K562 (cell line): ENCODE data around the gene ACER3. TPM values are rescaled to one million over a fixed set of nuclear protein-coding genes. Genes with fewer than 3 reads are reported as not detected.

Experiments
- BCL6 ChIP-seq: fragments of 250-450 bp; sonication (Bioruptor Pico); IDR thresholded peaks from 2 replicates; pipeline ENCODE4 v1.4.0; 2020
- ETV1 ChIP-seq: fragments of 450-650 bp; conservative IDR thresholded peaks from 2 replicates; pipeline ENCODE4 v1.6.1; 2016; ENCODE audit warnings: missing genetic modification characterization, control low read depth, low read depth, missing compliant biosample characterization
- FOXJ3 ChIP-seq: sonication (generic); formaldehyde crosslinking; IDR thresholded peaks from 2 replicates; pipeline ENCODE4 v1.4.0; 2020; ENCODE audit warnings: mild to moderate bottlenecking, missing genetic modification reagents
- HOMEZ ChIP-seq: fragments of 250-450 bp; sonication (Bioruptor Pico); IDR thresholded peaks from 2 replicates; pipeline ENCODE4 v1.4.0; 2020; ENCODE audit warnings: mild to moderate bottlenecking, moderate library complexity
- IFI16 ChIP-seq: fragments of 250-450 bp; sonication (Bioruptor Pico); IDR thresholded peaks from 2 replicates; pipeline ENCODE4 v2.1.2; 2022; ENCODE audit warnings: mild to moderate bottlenecking, inconsistent platforms
- KDM4B ChIP-seq, 2 experiments: fragments of 450-650 bp in 1 of 2; sonication (generic) in 1 of 2; IDR thresholded peaks; 2 replicates each; pipeline ENCODE4 v1.6.1; 2016 to 2017; ENCODE audit warnings: borderline replicate concordance in 2 of 2, antibody characterized with exemption in 1 of 2, low read depth in 1 of 2, mild to moderate bottlenecking in 1 of 2
- MEIS2 ChIP-seq: fragments of 450-650 bp; IDR thresholded peaks from 2 replicates; pipeline ENCODE4 v1.6.1; 2014; ENCODE audit warnings: mild to moderate bottlenecking; ENCODE audit not compliant: partially characterized antibody
- SNRNP70 ChIP-seq: fragments of 200-400 bp; formaldehyde crosslinking; optimal IDR thresholded peaks from 2 replicates; pipeline ENCODE3; 2017; ENCODE audit warnings: low read depth, low read length
- THRB ChIP-seq: fragments of 450-650 bp; formaldehyde crosslinking; conservative IDR thresholded peaks from 2 replicates; pipeline ENCODE4 v1.4.0; 2022; ENCODE audit warnings: mild to moderate bottlenecking, missing genetic modification characterization
- USF1 ChIP-seq: sonication (generic); formaldehyde crosslinking; IDR thresholded peaks from 2 replicates; pipeline ENCODE4 v1.9.0; 2022; ENCODE audit warnings: mild to moderate bottlenecking, missing genetic modification reagents
- WHSC1 ChIP-seq: IDR thresholded peaks from one replicate; pipeline ENCODE4 v1.6.1; 2012; ENCODE audit warnings: low read length, control low read depth, inconsistent platforms
- XRCC5 ChIP-seq: fragments of 200-400 bp; formaldehyde crosslinking; IDR thresholded peaks from 2 replicates; pipeline ENCODE4 v1.6.1; 2017; ENCODE audit warnings: low read depth, mild to moderate bottlenecking, low read length
- ZBTB12 ChIP-seq: fragments of 250-450 bp; sonication (Bioruptor Pico); IDR thresholded peaks from 2 replicates; pipeline ENCODE4 v1.4.0; 2020
- ZBTB7A ChIP-seq: IDR thresholded peaks from 2 replicates; pipeline ENCODE4 v1.6.1; 2011; ENCODE audit warnings: low read depth, mild to moderate bottlenecking, low read length, moderate library complexity, borderline replicate concordance; ENCODE audit not compliant: control insufficient read depth
- ZFP30 ChIP-seq: fragments of 250-450 bp; sonication (Bioruptor Pico); IDR thresholded peaks from 2 replicates; pipeline ENCODE4 v1.8.0; 2022; ENCODE audit warnings: moderate library complexity, mild to moderate bottlenecking, inconsistent platforms, borderline replicate concordance
- ZNF143 ChIP-seq: sonication (generic); formaldehyde crosslinking; IDR thresholded peaks from 2 replicates; pipeline ENCODE4 v1.9.0; 2022; ENCODE audit warnings: mild to moderate bottlenecking, missing genetic modification reagents
- ZNF175 ChIP-seq: fragments of 200-800 bp; sonication (Bioruptor generic); IDR thresholded peaks from 2 replicates; pipeline ENCODE4 v1.6.1; 2016; ENCODE audit warnings: low read depth, mild to moderate bottlenecking, missing genetic modification characterization, missing compliant biosample characterization
- ZNF23 ChIP-seq: fragments of 250-450 bp; sonication (Bioruptor Pico); IDR thresholded peaks from 2 replicates; pipeline ENCODE4 v1.4.0; 2020; ENCODE audit warnings: mild to moderate bottlenecking
- ZNF449 ChIP-seq: fragments of 250-450 bp; sonication (Bioruptor Pico); IDR thresholded peaks from 2 replicates; pipeline ENCODE4 v1.8.0; 2022; ENCODE audit warnings: moderate library complexity, mild to moderate bottlenecking, inconsistent platforms
- ZNF740 ChIP-seq, 3 experiments: fragments of 200-800 bp in 1 of 3; sonication (Bioruptor generic) in 1 of 3; sonication (generic) in 1 of 3; formaldehyde crosslinking in 1 of 3; IDR thresholded peaks; 2 replicates each; pipeline versions ENCODE4 v1.6.1 to v1.8.0; 2016 to 2022; ENCODE audit warnings: mild to moderate bottlenecking in 2 of 3, missing compliant biosample characterization in 2 of 3, missing genetic modification characterization in 2 of 3, missing genetic modification reagents in 1 of 3
- ZNF778 ChIP-seq: fragments of 450-650 bp; formaldehyde crosslinking; IDR thresholded peaks from 2 replicates; pipeline ENCODE4 v1.4.0; 2020; ENCODE audit warnings: mild to moderate bottlenecking, moderate library complexity
- polyA plus RNA-seq, 8 experiments: library from polyadenylated mRNA; depleted of rRNA in 4 of 8; stranded (reverse) in 5 of 8; unstranded in 3 of 8; fragments of >200 nt; fragmentation: Nextera tagmentation in 2 of 8; fragmentation: Illumina TruSeq in 1 of 8; extraction: Ambion mirVana in 2 of 8; extraction: Trizol in 1 of 8; gene quantifications; 2 replicates each; pipeline versions ENCODE4 v1.2.1 to v1.2.3, GENCODE V29; 2011 to 2014; ENCODE audit warnings: inconsistent platforms in 1 of 8, missing spikeins in 1 of 8
- total RNA-seq, 7 experiments: library from RNA; depleted of rRNA in 6 of 7; stranded (reverse); fragments of >200 nt in 6 of 7; fragmentation: Illumina TruSeq in 2 of 7; extraction: Trizol in 2 of 7; gene quantifications; 2 replicates each; pipeline versions ENCODE4 v1.2.1 to v1.2.3, GENCODE V29; 2011 to 2021; ENCODE audit warnings: low replicate concordance in 1 of 7

ACER3 gene
- total and polyA plus RNA-seq, 9 of the 15 experiments (the other 6 are each of a cell fraction or from before 2014, with no cell fraction given), result 2.0 to 23.8 (median 9.5) TPM

- TF ChIP-seq ZBTB12 (CRISPR knock-in tag), result no peak
- peak; percentile 81 for TF ChIP-seq ETV1 (tag)
- TF ChIP-seq SNRNP70, result no peak
- TF ChIP-seq ZNF143 (CRISPR knock-in tag), result no peak
- no peak for TF ChIP-seq ZNF778
- no peak for TF ChIP-seq HOMEZ (CRISPR knock-in tag)
- no peak for TF ChIP-seq USF1 (CRISPR knock-in tag)
- 0 out of 2 replicates have a peak, but pooled peaks have one; percentile 24 for TF ChIP-seq ZNF449
- TF ChIP-seq ZNF23 (CRISPR knock-in tag), result no peak
- TF ChIP-seq ZNF740 (CRISPR knock-in tag; IDR thresholded peaks at IDR 0.05), result no peak
- peak in 1 of 2 experiments; percentile 90; a peak in 2 of 4 replicates for TF ChIP-seq ZNF740 (tag; IDR thresholded peaks at IDR 0.05)
- TF ChIP-seq THRB (CRISPR knock-in tag), result no peak
- TF ChIP-seq XRCC5, result no peak
- TF ChIP-seq ZNF175 (CRISPR knock-in tag), result peak; percentile 86; the same call in 1 of the 2 replicates
- TF ChIP-seq IFI16 (CRISPR knock-in tag), result no peak
- TF ChIP-seq ZBTB7A, result no peak
- no peak for TF ChIP-seq WHSC1
- TF ChIP-seq FOXJ3 (CRISPR knock-in tag), result no peak
- no peak for TF ChIP-seq ZFP30 (CRISPR knock-in tag)
- no peak for TF ChIP-seq BCL6 (CRISPR knock-in tag)
- TF ChIP-seq MEIS2, result no peak
- TF ChIP-seq KDM4B (IDR thresholded peaks at IDR 0.05; ENCODE audit: borderline replicate concordance in 2 of 2, low read depth in 1 of 2), result no peak
Observed at GRCh38 chr11:76911415-76911808, 50.7 kb downstream of the ACER3 start (continued).
